H1 (cell line): ENCODE data around the gene HGD.

Experiments used
- CBX8 ChIP-seq: fragments of 300-800, 300-1000 bp; sonication (generic); IDR thresholded peaks from 2 replicates; pipeline ENCODE4 v1.7.1; 2016; ENCODE audit warnings: low read depth, low read length, borderline replicate concordance
- EZH2 ChIP-seq: fragments of 200-600 bp; sonication (generic); IDR thresholded peaks from 2 replicates; pipeline ENCODE4 v1.7.1; 2012; ENCODE audit warnings: low read depth, mild to moderate bottlenecking, moderate library complexity, low read length, inconsistent platforms; ENCODE audit not compliant: severe bottlenecking
- HDAC2 ChIP-seq, 2 experiments: fragments of 300-600 bp in 1 of 2; sonication (generic) in 1 of 2; IDR thresholded peaks; 2 replicates each; pipeline ENCODE4 v1.6.1; 2011 to 2012; ENCODE audit warnings: low read depth in 2 of 2, low read length in 2 of 2, mild to moderate bottlenecking in 2 of 2, moderate library complexity in 2 of 2, borderline replicate concordance in 1 of 2, inconsistent platforms in 1 of 2
- POLR2A ChIP-seq, 2 experiments: IDR thresholded peaks; 1 replicate in 1 of 2; 2 replicates in 1 of 2; pipeline ENCODE4 v1.6.1; 2011; ENCODE audit warnings: low read depth in 2 of 2, low read length in 2 of 2, mild to moderate bottlenecking in 2 of 2; ENCODE audit errors: control extremely low read depth in 1 of 2
- RBBP5 ChIP-seq: IDR thresholded peaks from 2 replicates; pipeline ENCODE4 v1.7.1; 2012; ENCODE audit warnings: low read depth, mild to moderate bottlenecking, inconsistent platforms, low read length, moderate library complexity, borderline replicate concordance
- SUZ12 ChIP-seq: fragments of 200-600 bp; sonication (generic); IDR thresholded peaks from 2 replicates; pipeline ENCODE4 v1.6.1; 2012; ENCODE audit warnings: mild to moderate bottlenecking, inconsistent platforms, low read length, moderate library complexity, mixed read lengths

DNA sequence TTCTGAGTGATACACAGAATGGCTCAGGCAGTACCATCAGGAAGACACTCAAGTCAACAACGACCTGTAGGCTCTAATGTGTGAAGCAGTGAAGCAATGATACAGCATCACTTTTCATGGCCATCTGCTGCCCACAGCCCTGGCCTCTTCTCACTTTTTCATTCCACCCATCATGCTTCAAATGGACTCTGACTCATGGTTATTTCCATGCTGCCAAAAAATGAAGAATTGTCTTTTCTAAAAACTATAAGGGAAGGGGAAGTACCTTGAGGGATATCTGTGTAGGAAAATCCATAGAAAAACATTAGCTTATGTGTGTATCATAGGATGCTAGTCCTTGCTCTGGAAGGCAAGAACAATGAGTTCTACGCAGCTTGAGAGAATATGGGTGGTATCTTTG, 11.5 kb downstream of the HGD start:
- TF ChIP-seq HDAC2 (IDR thresholded peaks at IDR 0.05; ENCODE audit: borderline replicate concordance in 1 of 2, low read depth in 2 of 2, low read length in 2 of 2) = no peak
- TF ChIP-seq CBX8 = no peak
- no peak for TF ChIP-seq EZH2
- TF ChIP-seq POLR2A (IDR thresholded peaks at IDR 0.05; ENCODE audit: control extremely low read depth in 1 of 2, low read depth in 2 of 2, low read length in 2 of 2) = no peak
- no peak for TF ChIP-seq RBBP5
- TF ChIP-seq SUZ12 = no peak
